ENCODE data around the gene ODAD4. TPM values are rescaled to one million over a fixed set of nuclear protein-coding genes. Genes with fewer than 3 reads are reported as not detected.
A peak's percentile ranks its signal among the peaks of the same experiment; 100 is the strongest.

ODAD4 gene
- total RNA-seq, 3 donors from 2014 or later (not counting 1 experiment from before 2014, with no cell fraction given): 0.70 to 2.9 (median 0.95) TPM

DNA sequence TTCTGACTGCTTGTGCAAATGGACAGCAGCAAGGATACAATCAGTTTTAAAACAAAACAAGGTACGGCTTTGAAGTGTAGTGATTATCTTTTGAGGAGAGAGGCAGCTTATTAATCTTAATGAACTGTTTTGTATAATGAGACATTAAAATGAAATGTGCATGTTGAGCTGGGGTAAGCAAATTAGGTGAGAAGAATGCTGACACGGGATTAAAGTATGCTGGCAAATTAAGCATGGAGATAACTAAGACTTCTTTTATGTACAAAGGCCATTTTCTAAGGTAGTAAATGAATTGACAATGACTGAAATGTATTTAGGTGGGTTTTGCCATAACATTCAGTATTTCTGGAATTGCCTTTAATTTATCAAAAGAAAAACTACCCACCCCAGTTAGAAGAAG lies 68.1 kb downstream of the ODAD4 start:
- intact Hi-C loops (cut with micrococcal nuclease): no loop called here
- no peak for ATAC-seq
- H3K9me3 Mint-ChIP-seq: no peaks in the 10 kb centered on the region
- H3K27me3 ChIP-seq (ENCODE audit: control insufficient read depth, insufficient read depth, low read length): no peaks in the 10 kb centered on the region
- H3K36me3 Mint-ChIP-seq: peaks cover 14% of the 10 kb centered on the region
- 46% methylated on average over 2 of the region's 2 CpGs for WGBS (ENCODE audit: insufficient coverage)
- no peak overlapping the region for H3K27ac Mint-ChIP-seq
- no peaks in the 10 kb centered on the region for H3K27me3 Mint-ChIP-seq (ENCODE audit: low read depth in 2 of 2)
- H3K4me3 Mint-ChIP-seq: no peak overlapping the region
- H3K9me3 ChIP-seq (ENCODE audit: control insufficient read depth, insufficient read depth, low read length): no peaks in the 10 kb centered on the region
- no peak overlapping the region for H3K27ac ChIP-seq (ENCODE audit: low read length)
- peaks cover 76% of the 10 kb centered on the region for H3K36me3 ChIP-seq (ENCODE audit: control insufficient read depth, insufficient read depth, low read length)
- H3K4me1 Mint-ChIP-seq: peaks cover 17 to 18% of the 10 kb centered on the region in 2 donors
- TF ChIP-seq, protein P1, sequence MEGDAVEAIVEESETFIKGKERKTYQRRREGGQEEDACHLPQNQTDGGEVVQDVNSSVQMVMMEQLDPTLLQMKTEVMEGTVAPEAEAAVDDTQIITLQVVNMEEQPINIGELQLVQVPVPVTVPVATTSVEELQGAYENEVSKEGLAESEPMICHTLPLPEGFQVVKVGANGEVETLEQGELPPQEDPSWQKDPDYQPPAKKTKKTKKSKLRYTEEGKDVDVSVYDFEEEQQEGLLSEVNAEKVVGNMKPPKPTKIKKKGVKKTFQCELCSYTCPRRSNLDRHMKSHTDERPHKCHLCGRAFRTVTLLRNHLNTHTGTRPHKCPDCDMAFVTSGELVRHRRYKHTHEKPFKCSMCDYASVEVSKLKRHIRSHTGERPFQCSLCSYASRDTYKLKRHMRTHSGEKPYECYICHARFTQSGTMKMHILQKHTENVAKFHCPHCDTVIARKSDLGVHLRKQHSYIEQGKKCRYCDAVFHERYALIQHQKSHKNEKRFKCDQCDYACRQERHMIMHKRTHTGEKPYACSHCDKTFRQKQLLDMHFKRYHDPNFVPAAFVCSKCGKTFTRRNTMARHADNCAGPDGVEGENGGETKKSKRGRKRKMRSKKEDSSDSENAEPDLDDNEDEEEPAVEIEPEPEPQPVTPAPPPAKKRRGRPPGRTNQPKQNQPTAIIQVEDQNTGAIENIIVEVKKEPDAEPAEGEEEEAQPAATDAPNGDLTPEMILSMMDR (IDR thresholded peaks at IDR 0.05): no peak
- H3K4me1 ChIP-seq (ENCODE audit: control insufficient read depth, insufficient read depth, low read length): no peaks in the 10 kb centered on the region
- H3K4me3 ChIP-seq (ENCODE audit: low read length): no peak overlapping the region
- DNase-seq: no peak

DNA sequence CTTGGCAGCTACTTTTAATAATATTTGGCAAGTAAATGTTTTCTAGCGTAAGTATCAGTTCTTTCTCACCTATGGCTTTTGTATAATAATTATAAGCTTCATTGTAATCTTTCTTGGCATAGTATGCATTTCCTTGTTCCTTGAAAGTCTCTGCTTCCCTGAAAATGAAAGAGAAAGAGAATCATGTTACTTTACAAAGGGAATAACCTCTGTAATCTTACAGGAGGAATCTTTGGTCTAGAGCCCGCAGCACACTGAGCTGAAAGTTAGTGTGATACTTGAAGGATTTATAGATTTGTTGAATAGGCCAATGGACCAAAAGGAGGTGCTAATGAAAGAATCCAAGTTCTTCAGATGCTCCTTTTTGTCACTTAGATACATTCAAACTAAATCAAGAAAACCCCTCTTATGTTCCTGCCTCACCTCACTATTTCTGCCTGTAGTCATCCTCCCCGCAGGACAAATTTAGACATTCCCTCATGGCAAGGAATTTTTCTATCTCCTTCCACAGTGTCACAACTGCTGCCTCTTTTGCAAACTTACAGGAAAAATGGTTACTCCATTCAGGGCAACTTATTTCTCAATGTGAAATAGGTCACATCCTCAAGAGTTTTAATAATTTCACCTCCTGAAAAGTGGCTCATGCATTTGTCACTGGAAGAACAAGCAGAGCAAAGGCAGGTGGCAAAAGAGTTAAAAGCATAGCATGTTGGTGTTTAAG lies 70.2 kb downstream of the ODAD4 start:
- ATAC-seq (no peak), DNase-seq (no peak)
- Mint-ChIP-seq H3K9me3 (no peaks in the 10 kb centered on the region), H3K4me3 (no peak overlapping the region), H3K27me3 (ENCODE audit: low read depth in 2 of 2) (no peaks in the 10 kb centered on the region), H3K4me1 (peaks cover 35 to 36% of the 10 kb centered on the region in 2 donors), H3K27ac (peak overlapping the region in 1 of 2 donors; percentile 40), H3K36me3 (peaks cover 14% of the 10 kb centered on the region)
- Histone ChIP-seq H3K36me3 (ENCODE audit: control insufficient read depth, insufficient read depth, low read length) (peaks cover 60% of the 10 kb centered on the region), H3K27ac (ENCODE audit: low read length) (no peak overlapping the region), H3K9me3 (ENCODE audit: control insufficient read depth, insufficient read depth, low read length) (no peaks in the 10 kb centered on the region), H3K4me1 (ENCODE audit: control insufficient read depth, insufficient read depth, low read length) (no peaks in the 10 kb centered on the region), H3K27me3 (ENCODE audit: control insufficient read depth, insufficient read depth, low read length) (no peaks in the 10 kb centered on the region), H3K4me3 (ENCODE audit: low read length) (no peak overlapping the region)
- TF ChIP-seq, protein P1 (IDR thresholded peaks at IDR 0.05): no peak
- intact Hi-C loops (cut with micrococcal nuclease): no loop called here
- 94% methylated on average over 2 of the region's 3 CpGs for WGBS (ENCODE audit: insufficient coverage)

DNA sequence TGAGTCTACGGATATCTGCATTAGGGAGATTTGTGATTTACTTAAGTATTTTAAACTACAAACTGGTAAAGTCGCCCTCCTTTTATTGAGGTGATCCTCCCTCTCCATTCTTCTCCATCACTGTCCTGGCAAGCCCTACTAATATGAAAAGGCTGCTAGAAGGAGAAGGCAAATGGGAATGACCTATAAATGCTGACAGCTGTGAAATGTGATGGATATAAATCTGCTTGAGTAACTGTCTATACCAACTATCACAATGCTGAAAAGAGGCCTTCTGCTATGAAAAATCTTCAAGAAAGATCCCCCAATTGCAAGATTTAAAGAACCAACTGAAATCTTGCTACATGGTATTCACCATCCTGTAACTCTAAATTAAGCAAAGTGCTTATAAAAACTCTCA lies 71.3 kb downstream of the ODAD4 start:
- Histone ChIP-seq H3K4me1 (ENCODE audit: control insufficient read depth, insufficient read depth, low read length) (no peaks in the 10 kb centered on the region), H3K4me3 (ENCODE audit: low read length) (no peak overlapping the region), H3K27me3 (ENCODE audit: control insufficient read depth, insufficient read depth, low read length) (no peaks in the 10 kb centered on the region), H3K36me3 (ENCODE audit: control insufficient read depth, insufficient read depth, low read length) (peaks cover 49% of the 10 kb centered on the region), H3K9me3 (ENCODE audit: control insufficient read depth, insufficient read depth, low read length) (no peaks in the 10 kb centered on the region), H3K27ac (ENCODE audit: low read length) (no peak overlapping the region)
- Mint-ChIP-seq H3K27ac (peak overlapping the region in 1 of 2 donors; percentile 41), H3K4me3 (no peak overlapping the region), H3K27me3 (ENCODE audit: low read depth in 2 of 2) (no peaks in the 10 kb centered on the region), H3K36me3 (peaks cover 5% of the 10 kb centered on the region), H3K9me3 (no peaks in the 10 kb centered on the region), H3K4me1 (peaks cover 35 to 36% of the 10 kb centered on the region in 2 donors)
- DNase-seq (no peak), ATAC-seq (no peak)
- TF ChIP-seq, protein P1 (IDR thresholded peaks at IDR 0.05): no peak
- intact Hi-C loops (cut with micrococcal nuclease): no loop called here
- WGBS (ENCODE audit: insufficient coverage): no CpG with 5 or more reads among the region's 2 CpGs

All from natural killer cell (primary cell).